Thyroid gland (tissue), 4 donors: ENCODE measurements around the gene FBXL20. TPM values are rescaled to one million over a fixed set of nuclear protein-coding genes. Genes with fewer than 3 reads are reported as not detected.
"Not testable (repeated sequence)": the region's sequence is repeated elsewhere in the genome, so short reads cannot be mapped to it uniquely, and the experiment has no call there.

ENCODE experiments used
- DNase-seq, 2 donors: peaks; one replicate each; pipeline ENCODE4 v3.0.0-alpha.2; 2019
- H3K27ac ChIP-seq, 3 donors: fragments of 200-600 bp; sonication (generic); 1 replicate in 2 of 3; 2 replicates in 1 of 3; pipeline ENCODE4 v1.5.1; 2016 to 2019; ENCODE audit warnings: mild to moderate bottlenecking in 1 of 3, moderate library complexity in 1 of 3
- H3K27me3 ChIP-seq: fragments of 200-600 bp; sonication (generic); one replicate; pipeline ENCODE4 v1.5.1; 2019
- H3K36me3 ChIP-seq, 2 donors: fragments of 200-600 bp; sonication (generic); one replicate each; pipeline ENCODE4 v1.5.1; 2016 to 2019
- H3K4me1 ChIP-seq, 2 donors: fragments of 200-600 bp; sonication (generic); one replicate each; pipeline ENCODE4 v1.5.1; 2017 to 2019
- H3K4me3 ChIP-seq, 3 donors: fragments of 200-600 bp; sonication (generic); replicated peaks in 1 of 3; 1 replicate in 2 of 3; 2 replicates in 1 of 3; pipeline ENCODE4 v1.5.1; 2016; ENCODE audit warnings: mild to moderate bottlenecking in 1 of 3
- H3K9me3 ChIP-seq: fragments of 200-600 bp; sonication (generic); one replicate; pipeline ENCODE4 v1.5.1; 2017
- POLR2A ChIP-seq, 2 donors: fragments of 450-650 bp; IDR thresholded peaks; one replicate each; pipeline ENCODE4 v1.6.1; 2017; ENCODE audit warnings: antibody characterized with exemption in 2 of 2, mild to moderate bottlenecking in 2 of 2, moderate library complexity in 1 of 2
- WGBS, 2 donors: methylation state at CpG; one replicate each; pipeline ENCODE4 v1.1.5; 2017; 5-methylcytosine and 5-hydroxymethylcytosine counted together
- intact Hi-C: fragments of 100-400 bp; cut with DNase I; formaldehyde crosslinking; loops from one replicate; pipeline ENCODE4 v1.15.1; 2023
- total RNA-seq, 4 donors: library from RNA; depleted of rRNA; stranded (reverse); fragments of >200 nt; gene quantifications; one replicate each; pipeline ENCODE4 v1.2.3, GENCODE V29; 2016
- TF ChIP-seq, protein P1 (sequence below), 6 experiments: fragments of 200-600 bp in 3 of 6; fragments of 450-650 bp in 3 of 6; sonication (generic) in 3 of 6; IDR thresholded peaks; one replicate each; pipeline ENCODE4 v1.5.1; 2016 to 2019; ENCODE audit warnings: antibody characterized with exemption in 6 of 6, mild to moderate bottlenecking in 2 of 6, inconsistent platforms in 1 of 6, moderate library complexity in 1 of 6

The FBXL20 gene
- total RNA-seq, 4 donors from 2014 or later: 17.2 to 27.7 (median 22.2) TPM

DNA sequence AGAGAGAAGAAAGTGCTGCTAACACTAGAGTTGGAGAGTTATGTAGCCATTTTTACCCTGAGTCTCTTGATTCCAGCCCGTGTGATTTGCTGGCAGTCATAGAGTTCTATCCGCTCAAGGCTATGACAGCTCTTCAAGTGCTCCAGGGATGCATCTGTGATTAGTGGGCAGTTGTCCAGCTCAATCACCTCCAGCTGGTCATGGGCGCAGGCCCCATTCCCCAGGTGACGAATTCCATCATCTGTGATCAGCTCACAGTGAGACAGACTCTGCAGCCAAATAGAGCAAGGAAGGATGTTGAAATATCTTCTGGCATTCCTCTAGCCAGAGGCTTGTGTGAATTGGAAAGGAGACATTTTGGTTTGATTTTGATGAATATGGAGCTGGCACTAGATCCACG is 137.3 kb downstream of the FBXL20 start:
- no peak for DNase-seq
- H3K27me3 ChIP-seq: no peaks in the 10 kb centered on the region
- WGBS, 2 donors: 86 to 87% methylated on average over 5 of the region's 5 CpGs
- TF ChIP-seq, protein P1, sequence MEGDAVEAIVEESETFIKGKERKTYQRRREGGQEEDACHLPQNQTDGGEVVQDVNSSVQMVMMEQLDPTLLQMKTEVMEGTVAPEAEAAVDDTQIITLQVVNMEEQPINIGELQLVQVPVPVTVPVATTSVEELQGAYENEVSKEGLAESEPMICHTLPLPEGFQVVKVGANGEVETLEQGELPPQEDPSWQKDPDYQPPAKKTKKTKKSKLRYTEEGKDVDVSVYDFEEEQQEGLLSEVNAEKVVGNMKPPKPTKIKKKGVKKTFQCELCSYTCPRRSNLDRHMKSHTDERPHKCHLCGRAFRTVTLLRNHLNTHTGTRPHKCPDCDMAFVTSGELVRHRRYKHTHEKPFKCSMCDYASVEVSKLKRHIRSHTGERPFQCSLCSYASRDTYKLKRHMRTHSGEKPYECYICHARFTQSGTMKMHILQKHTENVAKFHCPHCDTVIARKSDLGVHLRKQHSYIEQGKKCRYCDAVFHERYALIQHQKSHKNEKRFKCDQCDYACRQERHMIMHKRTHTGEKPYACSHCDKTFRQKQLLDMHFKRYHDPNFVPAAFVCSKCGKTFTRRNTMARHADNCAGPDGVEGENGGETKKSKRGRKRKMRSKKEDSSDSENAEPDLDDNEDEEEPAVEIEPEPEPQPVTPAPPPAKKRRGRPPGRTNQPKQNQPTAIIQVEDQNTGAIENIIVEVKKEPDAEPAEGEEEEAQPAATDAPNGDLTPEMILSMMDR (IDR thresholded peaks at IDR 0.05): no peak
- TF ChIP-seq POLR2A (IDR thresholded peaks at IDR 0.05): no peak
- intact Hi-C loops: no loop called here
- H3K27ac ChIP-seq: no peak overlapping the region
- peaks cover 37 to 44% of the 10 kb centered on the region in 2 donors for H3K36me3 ChIP-seq
- no peaks in the 10 kb centered on the region for H3K9me3 ChIP-seq
- H3K4me1 ChIP-seq: no peaks in the 10 kb centered on the region
- no peak overlapping the region for H3K4me3 ChIP-seq

DNA sequence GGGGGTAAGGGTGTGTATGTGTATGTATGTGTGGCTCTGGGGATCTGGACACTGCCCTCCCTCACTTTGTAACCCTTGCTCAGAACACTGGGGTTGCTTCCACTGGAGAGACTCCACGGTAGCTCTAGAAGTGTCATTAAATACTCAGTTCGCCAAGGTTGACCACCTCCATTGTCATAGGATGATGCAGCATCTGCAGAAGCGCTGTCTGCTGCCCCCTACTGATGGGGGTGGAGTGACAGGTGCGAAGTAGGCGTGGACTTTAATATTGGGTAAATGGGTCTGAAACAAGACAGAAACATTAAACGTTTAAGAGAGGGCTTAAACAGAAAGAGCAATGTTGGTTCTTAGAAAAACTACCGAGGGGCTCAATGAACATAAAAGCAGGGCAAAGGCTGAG is 140.1 kb downstream of the FBXL20 start:
- Histone ChIP-seq H3K27ac (no peak overlapping the region), H3K4me3 (no peak overlapping the region), H3K4me1 (peaks cover 7 to 8% of the 10 kb centered on the region in 2 donors), H3K9me3 (no peaks in the 10 kb centered on the region), H3K36me3 (peaks cover 36 to 39% of the 10 kb centered on the region in 2 donors), H3K27me3 (no peaks in the 10 kb centered on the region)
- TF ChIP-seq, protein P1 (IDR thresholded peaks at IDR 0.05): no peak
- no peak for TF ChIP-seq POLR2A (IDR thresholded peaks at IDR 0.05)
- 79 to 82% methylated on average over 7 of the region's 7 CpGs for WGBS, 2 donors
- intact Hi-C loops: no loop called here
- DNase-seq: no peak

DNA sequence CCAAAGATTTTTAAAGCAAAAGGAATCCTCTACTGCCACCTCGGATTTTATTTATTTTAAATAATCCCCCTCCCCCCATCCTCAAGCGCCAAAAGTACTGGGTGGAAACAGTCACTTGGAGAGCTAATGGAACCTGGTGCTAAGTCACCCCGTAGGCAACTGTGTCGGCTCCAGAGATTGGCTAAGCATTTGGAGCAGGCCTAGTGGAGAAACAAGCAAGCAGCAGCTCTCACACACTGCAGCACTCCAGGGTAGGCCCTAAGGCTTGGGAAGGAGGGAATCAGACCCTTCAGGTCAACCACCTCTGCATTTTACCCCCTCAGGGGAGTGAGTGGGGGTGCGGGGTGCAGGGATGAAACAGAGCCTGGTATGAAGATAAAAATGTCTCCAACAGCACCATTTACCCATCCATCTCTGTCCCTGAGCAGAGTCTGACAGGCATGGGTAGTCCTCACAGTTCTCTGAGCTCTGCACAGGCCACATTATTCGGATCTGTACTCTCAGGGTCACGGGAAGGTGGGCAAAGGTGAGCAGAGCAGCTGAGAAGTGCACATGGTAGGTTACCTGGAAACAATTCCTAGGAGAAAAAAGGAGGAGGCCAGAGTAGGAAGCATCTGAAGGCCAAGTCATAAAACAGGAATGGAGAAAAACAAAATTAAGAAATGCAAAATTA is 148.5 kb downstream of the FBXL20 start:
- Histone ChIP-seq H3K4me3 (no peak overlapping the region), H3K27me3 (no peaks in the 10 kb centered on the region), H3K9me3 (no peaks in the 10 kb centered on the region), H3K36me3 (peaks cover 0 to 10% of the 10 kb centered on the region in 2 donors), H3K4me1 (peaks cover 7 to 9% of the 10 kb centered on the region in 2 donors), H3K27ac (no peak overlapping the region)
- no peak for DNase-seq
- intact Hi-C loops: no loop called here
- WGBS, 2 donors: 84 to 89% methylated on average over 7 of the region's 7 CpGs
- TF ChIP-seq, protein P1 (IDR thresholded peaks at IDR 0.05): no peak
- no peak for TF ChIP-seq POLR2A (IDR thresholded peaks at IDR 0.05)

DNA sequence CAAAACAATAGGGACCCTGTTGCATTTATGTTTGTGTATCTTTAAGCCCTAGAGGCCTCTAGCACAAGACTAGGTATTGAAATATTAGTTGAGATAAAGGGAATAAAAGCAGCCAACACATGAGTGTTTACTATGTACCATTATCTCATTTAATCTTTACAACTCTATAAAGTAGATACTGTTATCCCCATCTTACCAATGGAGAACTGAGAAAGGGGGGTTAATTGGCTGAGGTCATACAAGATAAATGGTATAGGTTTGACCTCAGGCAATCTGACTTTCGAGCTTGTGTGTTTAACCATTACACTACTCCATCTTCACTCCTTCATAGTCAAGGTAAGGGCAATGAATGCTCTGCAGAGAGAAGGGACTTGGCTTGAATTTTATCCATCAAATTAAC is 149.4 kb downstream of the FBXL20 start:
- no peak for DNase-seq
- H3K27ac ChIP-seq: no peak overlapping the region
- peaks cover 0 to 10% of the 10 kb centered on the region in 2 donors for H3K36me3 ChIP-seq
- TF ChIP-seq, protein P1 (IDR thresholded peaks at IDR 0.05): no peak
- TF ChIP-seq POLR2A (IDR thresholded peaks at IDR 0.05): no peak
- no peak overlapping the region for H3K4me3 ChIP-seq
- peaks cover 7 to 8% of the 10 kb centered on the region in 2 donors for H3K4me1 ChIP-seq
- H3K27me3 ChIP-seq: no peaks in the 10 kb centered on the region
- no peaks in the 10 kb centered on the region for H3K9me3 ChIP-seq
- 83 to 93% methylated on average over 1 of the region's 1 CpG for WGBS, 2 donors
- intact Hi-C loops: no loop called here

DNA sequence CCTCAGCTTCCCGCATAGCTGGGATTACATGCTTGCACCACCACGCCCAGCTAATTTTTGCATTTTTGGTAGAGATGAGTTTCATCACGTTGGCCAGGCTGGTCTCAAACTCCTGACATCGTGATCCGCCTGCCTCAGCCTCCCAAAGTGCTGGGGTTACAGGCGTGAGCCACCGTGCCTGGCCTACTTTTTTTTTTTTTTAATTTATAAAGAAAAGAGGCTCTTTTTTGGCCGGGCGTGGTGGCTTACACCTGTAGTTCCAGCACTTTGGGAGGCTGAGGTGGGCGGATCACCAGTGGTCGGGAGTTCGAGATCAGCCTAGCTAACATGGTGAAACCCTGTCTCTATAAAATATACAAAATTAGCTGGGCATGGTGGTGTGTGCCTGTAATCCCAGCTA is 151.3 kb downstream of the FBXL20 start:
- H3K36me3 ChIP-seq, intact Hi-C loops, H3K27me3 ChIP-seq, DNase-seq, H3K9me3 ChIP-seq, H3K4me1 ChIP-seq, H3K4me3 ChIP-seq, H3K27ac ChIP-seq: not testable (repeated sequence)
- whole genome bisulfite sequencing, 2 donors: 96 to 97% methylated on average over 12 of the region's 12 CpGs
